ENCODE measurements around the gene MRPL16. TPM values are rescaled to one million over a fixed set of nuclear protein-coding genes. Genes with fewer than 3 reads are reported as not detected.

The MRPL16 gene
- total RNA-seq, 1 experiment from 2014 or later, result 53.4 TPM

GRCh38 chr11:59776210-59777066 lies 34.1 kb downstream of the MRPL16 start:
- POLR2A ChIA-PET (ENCODE audit: low non-redundant PET), result no interaction called here
- no peak for TF ChIP-seq EZH2 (IDR thresholded peaks at IDR 0.05; ENCODE audit: borderline replicate concordance, low read depth, low read length, poor library complexity, severe bottlenecking)
- TF ChIP-seq, protein P1, sequence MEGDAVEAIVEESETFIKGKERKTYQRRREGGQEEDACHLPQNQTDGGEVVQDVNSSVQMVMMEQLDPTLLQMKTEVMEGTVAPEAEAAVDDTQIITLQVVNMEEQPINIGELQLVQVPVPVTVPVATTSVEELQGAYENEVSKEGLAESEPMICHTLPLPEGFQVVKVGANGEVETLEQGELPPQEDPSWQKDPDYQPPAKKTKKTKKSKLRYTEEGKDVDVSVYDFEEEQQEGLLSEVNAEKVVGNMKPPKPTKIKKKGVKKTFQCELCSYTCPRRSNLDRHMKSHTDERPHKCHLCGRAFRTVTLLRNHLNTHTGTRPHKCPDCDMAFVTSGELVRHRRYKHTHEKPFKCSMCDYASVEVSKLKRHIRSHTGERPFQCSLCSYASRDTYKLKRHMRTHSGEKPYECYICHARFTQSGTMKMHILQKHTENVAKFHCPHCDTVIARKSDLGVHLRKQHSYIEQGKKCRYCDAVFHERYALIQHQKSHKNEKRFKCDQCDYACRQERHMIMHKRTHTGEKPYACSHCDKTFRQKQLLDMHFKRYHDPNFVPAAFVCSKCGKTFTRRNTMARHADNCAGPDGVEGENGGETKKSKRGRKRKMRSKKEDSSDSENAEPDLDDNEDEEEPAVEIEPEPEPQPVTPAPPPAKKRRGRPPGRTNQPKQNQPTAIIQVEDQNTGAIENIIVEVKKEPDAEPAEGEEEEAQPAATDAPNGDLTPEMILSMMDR (conservative IDR thresholded peaks at IDR 0.05; ENCODE audit: low read depth, low read length), result no peak
- Histone ChIP-seq H3K4me1 (ENCODE audit: insufficient read depth, low read length, poor library complexity, severe bottlenecking) (no peaks in the 10 kb centered on the region), H3K9me3 (ENCODE audit: low read depth, low read length, poor library complexity, severe bottlenecking) (no peaks in the 10 kb centered on the region), H3K36me3 (ENCODE audit: insufficient read depth, low read length, poor library complexity, severe bottlenecking) (no peaks in the 10 kb centered on the region), H3K4me3 (ENCODE audit: low read depth, low read length, poor library complexity, severe bottlenecking) (no peak overlapping the region), H3K27ac (ENCODE audit: low read depth, low read length, poor library complexity, severe bottlenecking) (no peak overlapping the region), H3K27me3 (replicated peaks; ENCODE audit: insufficient read depth, low read depth, low read length, poor library complexity) (no peaks in the 10 kb centered on the region)
- no peak for DNase-seq (ENCODE audit: low spot score)
- CTCF ChIA-PET, result no interaction called here
- BruUV-seq (replicated peaks), result no TSS peak
- intact Hi-C loops (cut with micrococcal nuclease; ENCODE audit: unreplicated experiment), result no loop called here

DNA sequence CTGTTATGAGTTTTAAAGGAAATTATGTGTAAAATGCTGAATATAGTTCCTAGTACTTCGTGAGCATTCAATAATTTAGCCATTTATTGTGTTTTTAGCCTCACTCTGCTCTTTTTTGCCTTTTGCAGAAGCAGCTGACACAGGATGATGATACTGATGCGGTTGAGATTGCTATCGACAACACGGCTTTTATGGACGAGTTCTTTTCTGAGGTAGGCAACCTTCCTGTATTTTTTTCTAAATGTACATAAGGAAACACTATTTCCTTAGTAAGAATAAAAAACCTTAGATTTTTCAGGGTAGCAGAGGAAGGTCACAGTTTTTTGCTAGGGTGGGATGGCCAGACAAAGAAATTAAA lies 37.5 kb downstream of the MRPL16 start:
- no TSS peak for BruUV-seq (replicated peaks)
- H3K4me3 ChIP-seq (ENCODE audit: low read depth, low read length, poor library complexity, severe bottlenecking), result no peak overlapping the region
- no peak for DNase-seq (ENCODE audit: low spot score)
- ChIA-PET POLR2A (ENCODE audit: low non-redundant PET) (interaction anchor here (0.6 kb wide), 1 partner anchor 104 kb away, joined by 3 read pairs; the partner anchor contains the start of gene PATL1), CTCF (no interaction called here)
- H3K9me3 ChIP-seq (ENCODE audit: low read depth, low read length, poor library complexity, severe bottlenecking), result no peaks in the 10 kb centered on the region
- no peaks in the 10 kb centered on the region for H3K36me3 ChIP-seq (ENCODE audit: insufficient read depth, low read length, poor library complexity, severe bottlenecking)
- no peak for TF ChIP-seq EZH2 (IDR thresholded peaks at IDR 0.05; ENCODE audit: borderline replicate concordance, low read depth, low read length, poor library complexity, severe bottlenecking)
- TF ChIP-seq, protein P1 (conservative IDR thresholded peaks at IDR 0.05; ENCODE audit: low read depth, low read length), result no peak
- H3K4me1 ChIP-seq (ENCODE audit: insufficient read depth, low read length, poor library complexity, severe bottlenecking), result no peaks in the 10 kb centered on the region
- intact Hi-C loops (cut with micrococcal nuclease; ENCODE audit: unreplicated experiment), result no loop called here
- H3K27ac ChIP-seq (ENCODE audit: low read depth, low read length, poor library complexity, severe bottlenecking), result no peak overlapping the region
- no peaks in the 10 kb centered on the region for H3K27me3 ChIP-seq (replicated peaks; ENCODE audit: insufficient read depth, low read depth, low read length, poor library complexity)

- H3K4me1 ChIP-seq (ENCODE audit: insufficient read depth, low read length, poor library complexity, severe bottlenecking), result no peaks in the 10 kb centered on the region
- no peaks in the 10 kb centered on the region for H3K36me3 ChIP-seq (ENCODE audit: insufficient read depth, low read length, poor library complexity, severe bottlenecking)
- H3K4me3 ChIP-seq (ENCODE audit: low read depth, low read length, poor library complexity, severe bottlenecking), result no peak overlapping the region
- POLR2A ChIA-PET (ENCODE audit: low non-redundant PET), result no interaction called here
- CTCF ChIA-PET, result no interaction called here
- TF ChIP-seq EZH2 (IDR thresholded peaks at IDR 0.05; ENCODE audit: borderline replicate concordance, low read depth, low read length, poor library complexity, severe bottlenecking), result no peak
- TF ChIP-seq, protein P1 (conservative IDR thresholded peaks at IDR 0.05; ENCODE audit: low read depth, low read length), result no peak
- no peaks in the 10 kb centered on the region for H3K27me3 ChIP-seq (replicated peaks; ENCODE audit: insufficient read depth, low read depth, low read length, poor library complexity)
- no peak for DNase-seq (ENCODE audit: low spot score)
- H3K9me3 ChIP-seq (ENCODE audit: low read depth, low read length, poor library complexity, severe bottlenecking), result no peaks in the 10 kb centered on the region
- intact Hi-C loops (cut with micrococcal nuclease; ENCODE audit: unreplicated experiment), result no loop called here
- no TSS peak for BruUV-seq (replicated peaks)
- H3K27ac ChIP-seq (ENCODE audit: low read depth, low read length, poor library complexity, severe bottlenecking), result no peak overlapping the region
These were observed 39.0 kb downstream of the MRPL16 start for GRCh38 chr11:59771605-59772004.

Measured in A673 (cell line).